Thyroid gland (tissue), 4 donors: ENCODE data around the gene ADARB2. TPM values are rescaled to one million over a fixed set of nuclear protein-coding genes. Genes with fewer than 3 reads are reported as not detected.

ENCODE experiments used
- DNase-seq, 2 donors: peaks; one replicate each; pipeline ENCODE4 v3.0.0-alpha.2; 2019
- H3K27ac ChIP-seq, 3 donors: fragments of 200-600 bp; sonication (generic); 1 replicate in 2 of 3; 2 replicates in 1 of 3; pipeline ENCODE4 v1.5.1; 2016 to 2019; ENCODE audit warnings: mild to moderate bottlenecking in 1 of 3, moderate library complexity in 1 of 3
- H3K27me3 ChIP-seq: fragments of 200-600 bp; sonication (generic); one replicate; pipeline ENCODE4 v1.5.1; 2019
- H3K36me3 ChIP-seq, 2 donors: fragments of 200-600 bp; sonication (generic); one replicate each; pipeline ENCODE4 v1.5.1; 2016 to 2019
- H3K4me1 ChIP-seq, 2 donors: fragments of 200-600 bp; sonication (generic); one replicate each; pipeline ENCODE4 v1.5.1; 2017 to 2019
- H3K4me3 ChIP-seq, 3 donors: fragments of 200-600 bp; sonication (generic); replicated peaks in 1 of 3; 1 replicate in 2 of 3; 2 replicates in 1 of 3; pipeline ENCODE4 v1.5.1; 2016; ENCODE audit warnings: mild to moderate bottlenecking in 1 of 3
- H3K9me3 ChIP-seq: fragments of 200-600 bp; sonication (generic); one replicate; pipeline ENCODE4 v1.5.1; 2017
- POLR2A ChIP-seq, 2 donors: fragments of 450-650 bp; IDR thresholded peaks; one replicate each; pipeline ENCODE4 v1.6.1; 2017; ENCODE audit warnings: antibody characterized with exemption in 2 of 2, mild to moderate bottlenecking in 2 of 2, moderate library complexity in 1 of 2
- WGBS, 2 donors: methylation state at CpG; one replicate each; pipeline ENCODE4 v1.1.5; 2017; 5-methylcytosine and 5-hydroxymethylcytosine counted together
- intact Hi-C: fragments of 100-400 bp; cut with DNase I; formaldehyde crosslinking; loops from one replicate; pipeline ENCODE4 v1.15.1; 2023
- total RNA-seq, 4 donors: library from RNA; depleted of rRNA; stranded (reverse); fragments of >200 nt; gene quantifications; one replicate each; pipeline ENCODE4 v1.2.3, GENCODE V29; 2016
- TF ChIP-seq, protein P1 (sequence below), 6 experiments: fragments of 200-600 bp in 3 of 6; fragments of 450-650 bp in 3 of 6; sonication (generic) in 3 of 6; IDR thresholded peaks; one replicate each; pipeline ENCODE4 v1.5.1; 2016 to 2019; ENCODE audit warnings: antibody characterized with exemption in 6 of 6, mild to moderate bottlenecking in 2 of 6, inconsistent platforms in 1 of 6, moderate library complexity in 1 of 6

Gene ADARB2
- total RNA-seq, 4 donors from 2014 or later: 0.08 to 0.15 TPM; not detected in 2

DNA sequence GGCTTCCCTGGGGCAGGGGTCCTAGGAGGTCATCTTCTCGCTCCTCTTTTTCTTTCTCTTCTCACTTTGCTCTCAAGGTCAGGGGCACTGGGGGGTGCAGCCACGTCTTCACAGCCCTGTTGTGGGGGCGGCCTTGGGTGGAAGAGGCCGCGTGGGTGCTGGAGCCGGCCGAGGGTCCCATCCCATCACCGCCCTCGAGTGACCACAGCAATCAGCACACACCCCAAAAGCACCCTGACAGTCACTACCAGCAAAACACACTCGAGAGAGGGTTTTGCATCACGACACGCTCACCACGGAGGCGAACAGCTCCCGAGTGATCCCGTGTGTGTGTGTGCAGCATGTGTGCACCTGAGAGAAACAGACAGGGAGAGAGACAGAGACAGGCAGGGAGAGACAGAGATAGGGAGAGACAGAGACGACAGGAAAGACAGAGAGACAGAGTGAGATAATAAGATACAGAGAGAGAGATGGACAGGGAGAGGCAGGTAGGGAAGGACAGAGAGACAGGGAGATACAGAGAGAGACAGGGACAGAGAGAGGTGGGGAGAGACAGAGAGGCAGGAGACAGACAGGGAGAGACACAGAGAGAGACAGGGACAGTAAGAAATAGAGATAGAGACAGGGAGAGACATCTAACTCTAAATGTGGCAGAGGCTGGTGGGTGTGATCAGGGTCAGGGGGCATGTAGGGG lies 580.3 kb downstream of the ADARB2 start:
- Histone ChIP-seq H3K4me1 (no peaks in the 10 kb centered on the region), H3K4me3 (no peak overlapping the region), H3K27me3 (no peaks in the 10 kb centered on the region), H3K27ac (no peak overlapping the region), H3K9me3 (no peaks in the 10 kb centered on the region), H3K36me3 (no peaks in the 10 kb centered on the region)
- WGBS, 2 donors: 83 to 85% methylated on average over 17 of the region's 17 CpGs
- no peak for TF ChIP-seq POLR2A (IDR thresholded peaks at IDR 0.05)
- TF ChIP-seq, protein P1, sequence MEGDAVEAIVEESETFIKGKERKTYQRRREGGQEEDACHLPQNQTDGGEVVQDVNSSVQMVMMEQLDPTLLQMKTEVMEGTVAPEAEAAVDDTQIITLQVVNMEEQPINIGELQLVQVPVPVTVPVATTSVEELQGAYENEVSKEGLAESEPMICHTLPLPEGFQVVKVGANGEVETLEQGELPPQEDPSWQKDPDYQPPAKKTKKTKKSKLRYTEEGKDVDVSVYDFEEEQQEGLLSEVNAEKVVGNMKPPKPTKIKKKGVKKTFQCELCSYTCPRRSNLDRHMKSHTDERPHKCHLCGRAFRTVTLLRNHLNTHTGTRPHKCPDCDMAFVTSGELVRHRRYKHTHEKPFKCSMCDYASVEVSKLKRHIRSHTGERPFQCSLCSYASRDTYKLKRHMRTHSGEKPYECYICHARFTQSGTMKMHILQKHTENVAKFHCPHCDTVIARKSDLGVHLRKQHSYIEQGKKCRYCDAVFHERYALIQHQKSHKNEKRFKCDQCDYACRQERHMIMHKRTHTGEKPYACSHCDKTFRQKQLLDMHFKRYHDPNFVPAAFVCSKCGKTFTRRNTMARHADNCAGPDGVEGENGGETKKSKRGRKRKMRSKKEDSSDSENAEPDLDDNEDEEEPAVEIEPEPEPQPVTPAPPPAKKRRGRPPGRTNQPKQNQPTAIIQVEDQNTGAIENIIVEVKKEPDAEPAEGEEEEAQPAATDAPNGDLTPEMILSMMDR (IDR thresholded peaks at IDR 0.05): no peak
- intact Hi-C loops: no loop called here
- no peak for DNase-seq

DNA sequence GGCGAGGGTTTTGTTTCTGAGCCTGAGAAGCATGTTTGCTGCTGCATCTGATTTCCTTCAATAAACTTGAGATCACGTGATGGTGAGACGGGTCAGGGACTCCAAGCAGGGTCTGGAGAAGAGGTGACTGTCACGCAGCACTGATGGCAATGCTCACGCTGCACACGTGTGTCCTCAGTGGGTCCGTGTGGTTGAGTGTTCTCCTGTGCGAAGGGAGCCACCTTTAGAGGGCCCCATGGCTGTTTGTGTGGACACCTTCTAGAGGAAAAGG lies 580.8 kb downstream of the ADARB2 start:
- Histone ChIP-seq H3K27ac (no peak overlapping the region), H3K27me3 (no peaks in the 10 kb centered on the region), H3K9me3 (no peaks in the 10 kb centered on the region), H3K36me3 (no peaks in the 10 kb centered on the region), H3K4me3 (no peak overlapping the region), H3K4me1 (no peaks in the 10 kb centered on the region)
- no peak for DNase-seq
- 80 to 83% methylated on average over 7 to 8 of the region's 8 CpGs for WGBS, 2 donors
- intact Hi-C loops: no loop called here
- TF ChIP-seq, protein P1 (IDR thresholded peaks at IDR 0.05): no peak
- no peak for TF ChIP-seq POLR2A (IDR thresholded peaks at IDR 0.05)

DNA sequence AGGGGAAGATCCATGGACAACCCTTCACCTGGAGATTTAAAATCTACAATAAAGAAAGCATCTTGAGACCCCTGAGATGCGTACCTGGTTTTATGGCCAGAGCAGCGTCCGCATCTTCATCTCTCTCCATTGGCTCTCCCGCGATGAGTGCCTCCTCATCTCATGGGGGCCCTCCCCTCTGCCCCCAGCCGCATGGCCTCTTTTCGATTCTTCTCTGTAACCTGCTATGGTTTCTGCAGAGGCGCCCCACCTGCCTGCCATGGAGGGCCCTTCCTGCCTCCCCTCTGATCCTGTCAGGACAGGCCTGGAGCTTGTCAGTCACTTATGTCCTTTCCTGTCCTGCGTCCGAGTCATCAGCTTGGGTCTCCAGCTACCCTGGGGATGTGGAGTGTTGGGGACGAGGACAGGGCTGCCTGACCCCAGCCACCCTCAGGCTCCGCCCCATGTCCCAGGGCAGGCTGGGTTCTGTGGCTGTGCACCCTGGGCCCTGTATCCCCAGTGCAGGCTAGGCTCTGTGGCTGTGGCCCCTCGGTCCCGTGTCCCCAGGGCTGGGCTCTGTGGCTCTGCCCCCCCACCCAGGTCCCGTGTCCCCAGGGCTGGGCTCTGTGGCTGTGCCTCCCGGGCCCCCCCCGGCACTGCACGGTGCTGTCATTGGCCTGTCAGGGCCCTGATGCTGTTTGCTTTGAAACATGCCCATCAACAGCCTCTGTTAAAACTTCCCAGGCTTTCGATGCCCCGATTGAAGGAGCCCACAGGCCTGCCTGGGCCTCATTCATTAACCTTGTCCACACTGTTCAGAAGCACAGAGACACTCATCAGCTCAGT lies 581.3 kb downstream of the ADARB2 start:
- DNase-seq: no peak
- WGBS, 2 donors: 87 to 89% methylated on average over 14 to 18 of the region's 20 CpGs
- TF ChIP-seq, protein P1 (IDR thresholded peaks at IDR 0.05): no peak
- TF ChIP-seq POLR2A (IDR thresholded peaks at IDR 0.05): no peak
- Histone ChIP-seq H3K27me3 (no peaks in the 10 kb centered on the region), H3K4me3 (no peak overlapping the region), H3K27ac (no peak overlapping the region), H3K36me3 (no peaks in the 10 kb centered on the region), H3K9me3 (no peaks in the 10 kb centered on the region), H3K4me1 (no peaks in the 10 kb centered on the region)
- intact Hi-C loops: no loop called here

DNA sequence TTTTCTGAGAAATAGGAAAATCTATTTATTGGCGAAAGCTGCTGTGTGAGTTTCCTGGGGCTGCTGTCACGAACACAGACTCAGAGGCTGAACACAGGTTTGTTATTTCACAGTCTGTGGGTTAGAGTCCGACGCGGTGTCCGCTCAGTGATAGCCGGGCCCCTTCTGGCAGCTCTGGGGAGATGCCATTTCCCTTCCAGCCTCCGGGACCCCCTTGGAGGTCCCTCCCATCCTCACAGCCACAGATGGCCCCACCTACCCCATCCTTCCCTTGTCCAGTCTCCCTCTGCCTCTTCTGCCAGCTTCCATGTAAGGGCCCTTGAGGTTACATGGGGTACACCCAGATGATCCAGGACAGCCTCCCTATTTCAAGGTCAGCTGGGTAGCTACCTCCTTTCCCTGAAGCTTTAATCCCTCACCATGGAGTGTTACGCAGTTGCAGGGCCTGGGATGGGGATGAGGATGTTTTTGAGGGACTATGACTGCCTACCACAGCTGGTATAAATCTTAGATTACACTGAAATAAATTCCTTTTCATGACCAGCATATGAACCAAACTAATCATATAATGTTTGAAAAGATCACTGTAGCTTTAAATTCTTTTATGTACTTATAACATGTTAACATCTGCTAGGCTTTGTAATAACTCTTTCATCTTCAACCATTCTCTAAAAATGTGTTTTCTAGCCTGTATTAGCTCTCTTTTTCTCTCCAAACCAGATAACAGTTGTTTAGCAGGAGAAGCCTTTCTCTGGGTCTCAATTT lies 582.6 kb downstream of the ADARB2 start:
- H3K27ac ChIP-seq: no peak overlapping the region
- intact Hi-C loops: no loop called here
- TF ChIP-seq, protein P1 (IDR thresholded peaks at IDR 0.05): no peak
- TF ChIP-seq POLR2A (IDR thresholded peaks at IDR 0.05): no peak

More for the DNA sequence above, 582.6 kb downstream of the ADARB2 start:
- H3K4me1 ChIP-seq: no peaks in the 10 kb centered on the region
- DNase-seq: no peak
- no peaks in the 10 kb centered on the region for H3K36me3 ChIP-seq
- H3K9me3 ChIP-seq: no peaks in the 10 kb centered on the region
- H3K4me3 ChIP-seq: no peak overlapping the region
- WGBS, 2 donors: 71 to 77% methylated on average over 9 of the region's 9 CpGs
- H3K27me3 ChIP-seq: no peaks in the 10 kb centered on the region
